OCI-LY7 (cell line): ENCODE results near the gene CACNA1D.

Experiments used
- EZH2phosphoT487 ChIP-seq: fragments of 200-600 bp; sonication (generic); IDR thresholded peaks from 2 replicates; pipeline ENCODE4 v1.6.1; 2018; ENCODE audit warnings: low read depth, borderline replicate concordance, mild to moderate bottlenecking, mixed run types, antibody characterized with exemption, low read length, moderate library complexity, mixed read lengths
- TF ChIP-seq, protein P1 (sequence below): fragments of 200-600 bp; sonication (generic); conservative IDR thresholded peaks from 2 replicates; pipeline ENCODE4 v1.5.1; 2014; ENCODE audit warnings: mild to moderate bottlenecking, antibody characterized with exemption, low read length, moderate library complexity, mixed read lengths

DNA sequence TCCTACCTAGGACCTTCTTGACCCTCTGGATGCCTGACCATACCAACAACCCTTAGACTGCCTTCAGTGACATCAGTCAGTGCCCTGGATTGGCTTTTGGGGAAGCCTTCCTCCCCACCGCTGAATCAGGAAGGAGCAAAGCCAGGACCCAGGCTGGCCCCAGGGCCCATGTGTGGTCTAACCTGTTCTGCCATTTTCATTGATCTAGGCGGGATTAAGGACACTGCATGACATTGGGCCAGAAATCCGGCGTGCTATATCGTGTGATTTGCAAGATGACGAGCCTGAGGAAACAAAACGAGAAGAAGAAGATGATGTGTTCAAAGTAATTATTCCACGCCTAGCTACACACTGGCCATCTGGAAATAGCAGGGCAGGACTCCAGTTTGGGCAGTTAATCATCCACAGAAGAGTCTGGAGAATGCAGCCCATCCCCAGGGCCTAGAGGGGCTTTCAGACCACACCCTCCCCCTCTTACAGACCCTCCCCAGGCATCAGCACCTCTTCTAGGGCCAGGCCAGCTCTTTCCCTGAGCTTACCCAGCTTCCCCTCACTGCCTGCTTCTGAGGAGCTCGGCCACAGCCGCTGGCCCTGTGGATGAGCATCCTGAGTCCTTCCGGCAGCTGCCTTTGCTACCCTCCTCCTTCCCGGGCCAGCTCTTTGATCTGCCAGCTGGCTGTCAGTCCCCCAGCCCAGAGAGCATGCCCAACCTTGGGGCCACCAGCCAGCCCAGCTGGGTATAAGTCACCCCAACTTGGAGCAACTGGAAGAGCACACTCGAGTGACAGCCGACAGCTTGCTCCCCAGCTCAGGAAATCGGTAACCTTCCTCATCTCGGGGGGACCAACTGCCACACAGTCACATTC, 305.9 kb downstream of the CACNA1D start:
- TF ChIP-seq, protein P1, sequence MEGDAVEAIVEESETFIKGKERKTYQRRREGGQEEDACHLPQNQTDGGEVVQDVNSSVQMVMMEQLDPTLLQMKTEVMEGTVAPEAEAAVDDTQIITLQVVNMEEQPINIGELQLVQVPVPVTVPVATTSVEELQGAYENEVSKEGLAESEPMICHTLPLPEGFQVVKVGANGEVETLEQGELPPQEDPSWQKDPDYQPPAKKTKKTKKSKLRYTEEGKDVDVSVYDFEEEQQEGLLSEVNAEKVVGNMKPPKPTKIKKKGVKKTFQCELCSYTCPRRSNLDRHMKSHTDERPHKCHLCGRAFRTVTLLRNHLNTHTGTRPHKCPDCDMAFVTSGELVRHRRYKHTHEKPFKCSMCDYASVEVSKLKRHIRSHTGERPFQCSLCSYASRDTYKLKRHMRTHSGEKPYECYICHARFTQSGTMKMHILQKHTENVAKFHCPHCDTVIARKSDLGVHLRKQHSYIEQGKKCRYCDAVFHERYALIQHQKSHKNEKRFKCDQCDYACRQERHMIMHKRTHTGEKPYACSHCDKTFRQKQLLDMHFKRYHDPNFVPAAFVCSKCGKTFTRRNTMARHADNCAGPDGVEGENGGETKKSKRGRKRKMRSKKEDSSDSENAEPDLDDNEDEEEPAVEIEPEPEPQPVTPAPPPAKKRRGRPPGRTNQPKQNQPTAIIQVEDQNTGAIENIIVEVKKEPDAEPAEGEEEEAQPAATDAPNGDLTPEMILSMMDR, result no peak
- TF ChIP-seq EZH2phosphoT487, result no peak
